GM18951 (cell line): ENCODE data around the gene ISCA2.

Source experiments
- POLR2A ChIP-seq: IDR thresholded peaks from 4 replicates; pipeline ENCODE4 v1.6.1; 2011; ENCODE audit warnings: mild to moderate bottlenecking; ENCODE audit not compliant: insufficient read length, insufficient read depth; ENCODE audit errors: extremely low read depth
- in situ Hi-C: fragments of 300-500 bp; cut with MboI; formaldehyde crosslinking; loops from one replicate; pipeline ENCODE4 v1.12.0; 2022; ENCODE audit warnings: low sequenced_read_pairs, mixed read lengths, inconsistent platforms; ENCODE audit not compliant: unreplicated experiment

ISCA2 gene

GRCh38 chr14:74469548-74470518 is 23.7 kb upstream of the ISCA2 start:
- TF ChIP-seq POLR2A = no peak
- in situ Hi-C loops = no loop called here

GRCh38 chr14:74472601-74473000 is 21.0 kb upstream of the ISCA2 start:
- no peak for TF ChIP-seq POLR2A
- in situ Hi-C loops = no loop called here

DNA sequence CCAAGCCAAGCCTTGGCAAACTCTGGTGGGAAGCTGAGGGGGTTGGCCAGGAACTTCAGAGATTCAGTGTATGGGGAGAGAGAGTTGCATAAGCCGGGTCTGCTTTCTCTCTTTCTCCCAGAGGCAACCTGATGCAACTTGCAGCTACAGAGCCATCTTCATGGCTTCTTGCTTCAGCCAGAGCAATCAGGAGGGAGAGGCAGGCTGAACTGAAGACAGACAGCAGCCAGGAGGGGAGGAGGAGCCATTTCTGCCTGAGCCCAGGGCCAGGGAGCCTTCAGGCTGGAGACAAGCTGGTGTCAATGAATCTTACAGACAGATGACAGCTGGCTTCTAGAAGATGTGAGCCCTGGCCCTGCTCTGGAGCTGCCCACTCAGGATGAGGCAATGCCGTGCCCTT is 19.2 kb upstream of the ISCA2 start:
- in situ Hi-C loops = no loop called here
- TF ChIP-seq POLR2A = no peak

GRCh38 chr14:74475678-74476077 is 17.9 kb upstream of the ISCA2 start:
- no peak for TF ChIP-seq POLR2A
- in situ Hi-C loops = no loop called here

DNA sequence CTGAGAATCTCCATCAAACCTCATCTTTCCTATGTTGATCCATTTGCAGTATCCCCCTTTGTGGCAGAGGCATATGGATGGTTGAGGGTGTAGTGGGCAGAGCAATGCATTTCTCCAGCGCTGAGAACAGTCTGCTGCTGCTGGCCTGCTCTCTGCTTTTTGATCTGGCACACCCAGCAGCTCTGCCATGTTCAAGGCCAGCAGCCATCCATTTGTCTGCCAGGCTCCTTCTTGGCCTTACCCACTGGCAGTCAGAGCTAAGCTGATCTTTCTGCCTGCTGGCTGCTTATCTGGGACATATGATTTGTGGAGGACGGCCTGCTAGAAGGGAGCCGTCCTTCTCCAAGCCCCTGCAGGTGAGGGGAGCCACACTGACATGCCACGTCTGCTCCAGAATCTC is 17.5 kb upstream of the ISCA2 start:
- TF ChIP-seq POLR2A = no peak
- in situ Hi-C loops = no loop called here

- in situ Hi-C loops = no loop called here
- TF ChIP-seq POLR2A = no peak
Measured at GRCh38 chr14:74476607-74477006, 17.0 kb upstream of the ISCA2 start.

DNA sequence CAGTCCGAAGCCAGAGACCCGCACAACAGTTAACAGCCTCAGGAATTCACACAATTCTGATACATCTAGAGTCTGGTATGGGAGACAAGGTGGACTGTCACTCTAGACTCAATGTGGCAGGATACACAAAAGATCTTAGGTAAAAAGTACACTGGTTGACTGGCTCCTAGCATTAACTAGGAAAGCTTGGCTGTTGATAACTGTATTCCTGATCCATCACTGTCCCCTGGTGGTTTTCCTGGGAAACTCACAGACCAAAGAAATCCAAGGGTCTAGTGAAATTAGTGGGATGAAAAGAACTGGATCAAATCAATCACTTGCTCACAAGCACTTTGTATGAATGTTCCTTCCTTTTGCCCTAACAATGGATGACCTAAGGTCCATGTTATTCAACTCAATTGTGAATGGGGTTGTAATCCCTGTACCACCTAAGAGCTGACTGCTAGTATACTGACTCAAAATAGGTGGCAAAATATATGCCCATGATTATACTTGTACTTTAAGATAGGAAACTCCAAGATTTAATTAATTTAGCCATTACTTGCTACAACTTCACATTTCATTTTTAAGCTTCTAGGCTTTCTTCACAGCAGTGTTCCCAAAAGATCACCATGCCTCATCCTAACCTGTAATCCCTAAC is 14.4 kb upstream of the ISCA2 start:
- no peak for TF ChIP-seq POLR2A
- in situ Hi-C loops = no loop called here

- in situ Hi-C loops = no loop called here
- TF ChIP-seq POLR2A = no peak
Measured at GRCh38 chr14:74480046-74480445, 13.5 kb upstream of the ISCA2 start.

GRCh38 chr14:74482571-74482970 is 11.0 kb upstream of the ISCA2 start:
- in situ Hi-C loops = no loop called here
- no peak for TF ChIP-seq POLR2A

DNA sequence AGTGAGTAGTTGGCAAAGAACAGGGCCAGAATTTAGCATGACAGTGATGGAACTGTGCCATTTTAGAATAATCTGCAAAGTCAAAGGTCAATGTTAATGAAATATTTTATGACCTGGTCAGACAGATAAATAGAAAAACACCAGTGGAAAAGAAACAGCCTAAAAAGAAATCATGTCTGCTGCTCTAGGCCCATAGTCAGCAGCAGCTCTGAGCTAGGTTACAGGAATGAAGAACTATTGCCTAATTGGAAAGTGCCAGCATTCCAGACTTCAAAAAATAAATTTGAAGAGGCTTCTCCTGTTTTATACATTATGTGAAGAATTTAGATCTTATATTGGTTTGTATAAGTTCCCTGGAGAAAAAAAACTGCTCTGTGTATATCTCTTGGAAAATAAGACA is 10.2 kb upstream of the ISCA2 start:
- in situ Hi-C loops = no loop called here
- TF ChIP-seq POLR2A = no peak

- no peak for TF ChIP-seq POLR2A
- in situ Hi-C loops = no loop called here
Measured at GRCh38 chr14:74486164-74486563, 7.4 kb upstream of the ISCA2 start.

GRCh38 chr14:74488786-74489397 is 4.7 kb upstream of the ISCA2 start:
- in situ Hi-C loops = no loop called here
- TF ChIP-seq POLR2A = no peak

DNA sequence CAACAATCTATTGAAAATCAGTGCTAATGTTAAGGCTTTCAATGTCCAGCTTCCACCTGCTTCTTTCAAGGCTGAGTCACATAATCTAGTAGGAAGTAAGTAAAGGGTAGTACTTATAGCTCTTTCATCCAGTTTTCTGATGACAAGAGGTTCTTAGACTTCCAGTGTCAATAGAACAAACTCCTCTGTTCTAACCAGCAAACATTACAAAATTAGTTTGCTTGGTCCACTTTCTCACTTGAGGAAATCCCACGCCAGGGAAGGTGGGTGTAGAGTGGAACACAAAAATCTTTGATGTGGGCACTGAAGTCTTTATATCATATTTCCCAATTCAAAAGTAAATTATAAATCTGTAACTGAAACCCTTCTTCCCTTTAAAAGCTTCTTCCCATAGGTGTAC is 3.1 kb upstream of the ISCA2 start:
- no peak for TF ChIP-seq POLR2A

More for the DNA sequence above, 3.1 kb upstream of the ISCA2 start:
- in situ Hi-C loops = loop anchor here (10.0 kb wide), 1 partner anchor 136 kb away; no protein-coding TSS in a partner anchor
